Keratinocyte (primary cell): Measurements from ENCODE around the gene SH3PXD2A. TPM values are rescaled to one million over a fixed set of nuclear protein-coding genes. Genes with fewer than 3 reads are reported as not detected.
A peak's percentile ranks its signal among the peaks of the same experiment; 100 is the strongest.

Source experiments
- DNase-seq: peaks from one replicate; pipeline ENCODE4 v3.0.0-alpha.2; 2011; ENCODE audit warnings: low read depth, missing footprints, low spot score
- FAIRE-seq: peaks from 2 replicates; lab custom pipeline; 2011; peaks lifted over from hg19 to GRCh38; lab: Jason Lieb, UNC
- H2AFZ ChIP-seq: 2 replicates; pipeline ENCODE4 v1.6.0; 2012; ENCODE audit warnings: low read length, control low read depth, inconsistent platforms; ENCODE audit not compliant: control insufficient read depth
- H3K27ac ChIP-seq: 2 replicates; pipeline ENCODE4 v1.5.1; 2011; ENCODE audit warnings: low read length; ENCODE audit not compliant: control insufficient read depth, insufficient read depth
- H3K27me3 ChIP-seq: 3 replicates; pipeline ENCODE4 v1.6.0; 2011; ENCODE audit warnings: low read length; ENCODE audit not compliant: control insufficient read depth, insufficient read depth; ENCODE audit errors: extremely low read depth
- H3K36me3 ChIP-seq, 2 experiments: 2 replicates in 1 of 2; 3 replicates in 1 of 2; pipeline ENCODE4 v1.5.1; 2011; ENCODE audit warnings: low read length in 2 of 2, mild to moderate bottlenecking in 1 of 2; ENCODE audit not compliant: control insufficient read depth in 2 of 2, insufficient read depth in 2 of 2; ENCODE audit errors: extremely low read depth in 1 of 2
- H3K4me1 ChIP-seq: 3 replicates; pipeline ENCODE4 v1.5.1; 2011; ENCODE audit warnings: low read length; ENCODE audit not compliant: control insufficient read depth, insufficient read depth; ENCODE audit errors: extremely low read depth
- H3K4me2 ChIP-seq: 3 replicates; pipeline ENCODE4 v1.6.0; 2011; ENCODE audit warnings: low read depth, low read length; ENCODE audit not compliant: control insufficient read depth, insufficient read depth; ENCODE audit errors: extremely low read depth
- H3K4me3 ChIP-seq, 3 experiments: fragments of 200-600 bp in 1 of 3; sonication (generic) in 1 of 3; 2 replicates in 2 of 3; 3 replicates in 1 of 3; pipeline ENCODE4 v1.5.1; 2011 to 2016; ENCODE audit warnings: low read length in 3 of 3, mild to moderate bottlenecking in 3 of 3, control low read depth in 2 of 3, inconsistent platforms in 1 of 3, low read depth in 1 of 3, mixed read lengths in 1 of 3, mixed run types in 1 of 3, moderate library complexity in 1 of 3; ENCODE audit not compliant: control insufficient read depth in 2 of 3, insufficient read depth in 2 of 3; ENCODE audit errors: extremely low read depth in 1 of 3
- H3K79me2 ChIP-seq: 2 replicates; pipeline ENCODE4 v1.6.0; 2012; ENCODE audit warnings: low read length; ENCODE audit not compliant: control insufficient read depth, insufficient read depth
- H3K9ac ChIP-seq: 3 replicates; pipeline ENCODE4 v1.6.0; 2011; ENCODE audit warnings: low read length; ENCODE audit not compliant: control insufficient read depth, insufficient read depth; ENCODE audit errors: extremely low read depth
- H3K9me1 ChIP-seq: 3 replicates; pipeline ENCODE4 v1.6.0; 2011; ENCODE audit warnings: low read length; ENCODE audit not compliant: control insufficient read depth, insufficient read depth; ENCODE audit errors: extremely low read depth
- H3K9me3 ChIP-seq: 2 replicates; pipeline ENCODE4 v1.5.1; 2012; ENCODE audit warnings: low read depth, low read length; ENCODE audit not compliant: control insufficient read depth
- H4K20me1 ChIP-seq: 3 replicates; pipeline ENCODE4 v1.6.0; 2011; ENCODE audit warnings: low read length; ENCODE audit not compliant: control insufficient read depth, insufficient read depth; ENCODE audit errors: extremely low read depth
- EZH2 ChIP-seq: IDR thresholded peaks from one replicate; pipeline ENCODE4 v1.6.1; 2012; ENCODE audit warnings: inconsistent platforms, mild to moderate bottlenecking, low read length, moderate library complexity
- dilution Hi-C: fragments of 300-500 bp; cut with MboI; formaldehyde crosslinking; loops from one replicate; pipeline ENCODE4 v1.7.0; 2020; ENCODE audit warnings: low sequenced_read_pairs; ENCODE audit not compliant: extremely low pct_ligation_motif_present
- polyA plus RNA-seq, 5 experiments: library from polyadenylated mRNA; depleted of rRNA in 3 of 5; stranded (reverse) in 3 of 5; stranded (forward) in 1 of 5; unstranded in 1 of 5; fragments of >200 nt; gene quantifications; 1 replicate in 1 of 5; 2 replicates in 3 of 5; 3 replicates in 1 of 5; pipeline versions ENCODE4 v1.2.1 to v1.2.3, GENCODE V29; 2011 to 2012; ENCODE audit warnings: missing spikeins in 2 of 5, low read depth in 1 of 5, low replicate concordance in 1 of 5
- TF ChIP-seq, protein P1 (sequence below), 3 experiments: IDR thresholded peaks in 1 of 3; conservative IDR thresholded peaks in 1 of 3; optimal IDR thresholded peaks in 1 of 3; 2 replicates in 2 of 3; 3 replicates in 1 of 3; pipeline versions ENCODE3 to v1.5.1; 2011; ENCODE audit warnings: low read length in 3 of 3, mild to moderate bottlenecking in 3 of 3, moderate library complexity in 2 of 3, control low read depth in 1 of 3, inconsistent platforms in 1 of 3; ENCODE audit not compliant: insufficient read depth in 2 of 3; ENCODE audit errors: extremely low read depth in 1 of 3

SH3PXD2A gene
- polyA plus RNA-seq, 1 donor (not counting 4 experiments of a cell fraction or from before 2014, with no cell fraction given), result 33.9 TPM

DNA sequence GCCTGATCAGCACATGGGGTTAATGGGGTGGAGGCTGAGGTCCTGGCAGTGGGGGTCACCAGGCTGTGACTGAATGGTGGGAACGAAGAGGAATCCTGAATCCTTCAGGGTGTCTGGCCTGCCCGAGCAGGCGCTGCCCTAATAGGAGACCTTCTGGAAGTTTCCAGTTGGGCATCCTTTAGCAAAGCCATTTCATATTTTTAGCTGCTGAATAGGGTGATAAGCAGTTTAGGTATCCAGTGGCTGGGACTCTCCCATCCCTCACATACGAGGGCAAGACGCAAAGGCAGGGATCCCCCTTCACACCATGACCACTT is 159.3 kb downstream of the SH3PXD2A start:
- Histone ChIP-seq H2AFZ (no peak overlapping the region), H3K4me3 (no peak overlapping the region), H3K9me1 (peaks cover 4% of the 10 kb centered on the region), H3K27me3 (no peaks in the 10 kb centered on the region), H3K79me2 (peaks cover 41% of the 10 kb centered on the region), H4K20me1 (no peaks in the 10 kb centered on the region), H3K4me1 (peaks cover 68% of the 10 kb centered on the region), H3K36me3 (peaks cover 14 to 32% of the 10 kb centered on the region in 2 experiments), H3K9me3 (no peaks in the 10 kb centered on the region), H3K4me2 (peak overlapping the region; percentile 37), H3K9ac (no peak overlapping the region), H3K27ac (peak overlapping the region; percentile 50)
- DNase-seq (no peak), FAIRE-seq (no peak)
- dilution Hi-C loops, result no loop called here
- no peak for TF ChIP-seq EZH2
- TF ChIP-seq, protein P1, sequence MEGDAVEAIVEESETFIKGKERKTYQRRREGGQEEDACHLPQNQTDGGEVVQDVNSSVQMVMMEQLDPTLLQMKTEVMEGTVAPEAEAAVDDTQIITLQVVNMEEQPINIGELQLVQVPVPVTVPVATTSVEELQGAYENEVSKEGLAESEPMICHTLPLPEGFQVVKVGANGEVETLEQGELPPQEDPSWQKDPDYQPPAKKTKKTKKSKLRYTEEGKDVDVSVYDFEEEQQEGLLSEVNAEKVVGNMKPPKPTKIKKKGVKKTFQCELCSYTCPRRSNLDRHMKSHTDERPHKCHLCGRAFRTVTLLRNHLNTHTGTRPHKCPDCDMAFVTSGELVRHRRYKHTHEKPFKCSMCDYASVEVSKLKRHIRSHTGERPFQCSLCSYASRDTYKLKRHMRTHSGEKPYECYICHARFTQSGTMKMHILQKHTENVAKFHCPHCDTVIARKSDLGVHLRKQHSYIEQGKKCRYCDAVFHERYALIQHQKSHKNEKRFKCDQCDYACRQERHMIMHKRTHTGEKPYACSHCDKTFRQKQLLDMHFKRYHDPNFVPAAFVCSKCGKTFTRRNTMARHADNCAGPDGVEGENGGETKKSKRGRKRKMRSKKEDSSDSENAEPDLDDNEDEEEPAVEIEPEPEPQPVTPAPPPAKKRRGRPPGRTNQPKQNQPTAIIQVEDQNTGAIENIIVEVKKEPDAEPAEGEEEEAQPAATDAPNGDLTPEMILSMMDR (optimal IDR thresholded peaks at IDR 0.05 in 1 of 3, IDR thresholded peaks at IDR 0.05 in 1 of 3, conservative IDR thresholded peaks at IDR 0.05 in 1 of 3; ENCODE audit: extremely low read depth in 1 of 3, insufficient read depth in 2 of 3, low read length in 3 of 3), result no peak

DNA sequence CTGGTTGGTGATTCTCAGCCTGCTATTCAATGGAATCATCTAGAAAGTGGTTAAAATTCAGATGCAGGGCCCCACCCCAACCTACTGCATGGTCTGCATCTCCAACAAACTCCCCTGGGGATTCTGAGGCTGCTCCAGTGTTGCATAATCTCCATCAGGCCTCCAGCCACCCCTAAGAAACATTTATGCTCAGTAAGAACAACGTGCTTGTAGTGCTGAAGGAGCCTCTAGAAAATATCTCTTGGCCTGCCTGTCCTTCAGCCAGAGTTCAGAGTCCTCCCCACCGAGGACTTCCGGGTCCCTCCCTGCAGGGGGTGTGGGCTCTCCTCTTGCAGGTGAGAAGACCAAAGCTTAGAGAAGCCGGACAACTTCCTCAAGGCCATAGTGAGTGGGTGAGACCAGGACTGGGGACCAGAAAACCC is 159.8 kb downstream of the SH3PXD2A start:
- peaks cover 68% of the 10 kb centered on the region for H3K4me1 ChIP-seq
- H3K4me2 ChIP-seq, result no peak overlapping the region
- H3K9ac ChIP-seq, result no peak overlapping the region
- H3K79me2 ChIP-seq, result peaks cover 45% of the 10 kb centered on the region
- no peak overlapping the region for H3K4me3 ChIP-seq
- FAIRE-seq (no peak), DNase-seq (no peak)
- no peak for TF ChIP-seq EZH2
- TF ChIP-seq, protein P1 (optimal IDR thresholded peaks at IDR 0.05 in 1 of 3, IDR thresholded peaks at IDR 0.05 in 1 of 3, conservative IDR thresholded peaks at IDR 0.05 in 1 of 3; ENCODE audit: extremely low read depth in 1 of 3, insufficient read depth in 2 of 3, low read length in 3 of 3), result no peak
- H3K36me3 ChIP-seq, result peaks cover 13 to 30% of the 10 kb centered on the region in 2 experiments
- H3K9me1 ChIP-seq, result peaks cover 4% of the 10 kb centered on the region
- no peaks in the 10 kb centered on the region for H3K27me3 ChIP-seq
- H3K27ac ChIP-seq, result peak overlapping the region; percentile 50
- H2AFZ ChIP-seq, result no peak overlapping the region
- H3K9me3 ChIP-seq, result no peaks in the 10 kb centered on the region
- dilution Hi-C loops, result no loop called here
- H4K20me1 ChIP-seq, result no peaks in the 10 kb centered on the region
